ENCODE results near the gene SMTN.

DNA sequence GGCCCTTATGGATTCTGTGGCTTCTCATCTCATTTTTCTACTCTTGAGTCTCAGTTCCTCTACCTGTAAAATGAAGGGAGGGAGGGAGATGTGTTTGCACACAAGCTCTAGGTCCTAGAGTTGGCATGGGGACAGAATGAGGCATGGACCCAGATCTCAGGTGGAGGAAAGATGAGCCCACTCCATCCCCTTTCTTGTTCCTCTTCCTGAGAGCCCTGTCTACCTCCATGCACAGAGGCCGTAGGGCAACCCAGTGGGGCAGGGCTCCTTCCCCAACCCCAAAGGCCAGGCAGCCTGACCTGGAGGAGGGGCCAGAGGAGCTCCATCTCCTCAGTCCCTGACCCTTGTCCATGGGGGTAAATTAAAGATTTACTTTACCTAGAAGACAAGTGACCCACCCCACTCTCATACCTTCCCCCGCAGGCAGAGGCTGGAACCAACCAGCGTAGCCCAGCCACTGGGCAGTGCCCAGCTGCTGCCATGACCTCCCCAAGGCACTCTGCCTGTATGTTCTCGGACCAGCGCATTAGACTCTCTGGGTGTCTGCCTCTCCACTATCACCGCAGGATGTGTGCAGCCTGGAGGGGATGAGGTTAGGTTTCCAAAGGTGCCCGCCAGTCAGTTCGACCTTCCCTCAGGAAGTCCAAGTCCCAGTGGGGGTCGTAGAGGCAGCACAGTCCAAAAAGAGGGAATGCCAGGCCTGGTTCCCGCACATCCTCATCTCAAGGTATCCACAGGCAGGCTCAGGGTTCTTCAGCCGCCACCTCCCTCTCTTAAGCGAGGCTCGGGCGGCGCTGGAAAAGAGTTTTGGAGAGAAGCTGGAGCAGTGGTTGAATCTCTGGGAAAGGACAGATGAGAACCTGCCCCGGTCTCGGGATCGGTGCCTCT is 3.0 kb downstream of the SMTN start:
- no peak for TF ChIP-seq CTCF (IDR thresholded peaks at IDR 0.05; ENCODE audit: low read length)
- TF ChIP-seq EZH2 (optimal IDR thresholded peaks at IDR 0.05; ENCODE audit: low read depth, low read length): no peak
- TF ChIP-seq EZH2phosphoT487 (IDR thresholded peaks at IDR 0.05; ENCODE audit: low read length): no peak

All from MM.1S (cell line).